ENCODE data around the gene XYLT1. TPM values are rescaled to one million over a fixed set of nuclear protein-coding genes. Genes with fewer than 3 reads are reported as not detected.

Gene XYLT1
- total RNA-seq, 1 donor from 2014 or later: 59.1 TPM

GRCh38 chr16:17211797-17212196 lies 259.0 kb downstream of the XYLT1 start:
- DNase-seq (ENCODE audit: low spot score): no peak

DNA sequence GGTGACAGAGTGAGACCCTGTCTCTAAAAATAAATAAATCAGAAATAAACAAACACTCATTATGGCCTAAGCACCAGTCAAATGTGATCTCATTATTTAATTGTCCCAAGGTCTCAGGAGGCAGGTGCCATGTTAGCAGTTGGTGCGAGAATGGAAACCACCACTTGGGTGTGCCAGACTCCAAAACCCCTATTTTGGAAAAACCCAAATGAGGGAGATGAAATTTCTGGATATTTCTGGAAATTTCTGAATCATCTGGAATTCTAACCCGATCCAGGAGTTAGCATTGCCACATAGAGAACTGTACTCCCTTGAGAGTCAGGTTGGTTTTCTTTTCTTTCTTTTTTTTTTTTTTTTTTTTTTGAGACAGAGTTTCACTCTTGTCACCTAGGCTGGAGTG lies 264.0 kb downstream of the XYLT1 start:
- DNase-seq (ENCODE audit: low spot score): no peak

DNA sequence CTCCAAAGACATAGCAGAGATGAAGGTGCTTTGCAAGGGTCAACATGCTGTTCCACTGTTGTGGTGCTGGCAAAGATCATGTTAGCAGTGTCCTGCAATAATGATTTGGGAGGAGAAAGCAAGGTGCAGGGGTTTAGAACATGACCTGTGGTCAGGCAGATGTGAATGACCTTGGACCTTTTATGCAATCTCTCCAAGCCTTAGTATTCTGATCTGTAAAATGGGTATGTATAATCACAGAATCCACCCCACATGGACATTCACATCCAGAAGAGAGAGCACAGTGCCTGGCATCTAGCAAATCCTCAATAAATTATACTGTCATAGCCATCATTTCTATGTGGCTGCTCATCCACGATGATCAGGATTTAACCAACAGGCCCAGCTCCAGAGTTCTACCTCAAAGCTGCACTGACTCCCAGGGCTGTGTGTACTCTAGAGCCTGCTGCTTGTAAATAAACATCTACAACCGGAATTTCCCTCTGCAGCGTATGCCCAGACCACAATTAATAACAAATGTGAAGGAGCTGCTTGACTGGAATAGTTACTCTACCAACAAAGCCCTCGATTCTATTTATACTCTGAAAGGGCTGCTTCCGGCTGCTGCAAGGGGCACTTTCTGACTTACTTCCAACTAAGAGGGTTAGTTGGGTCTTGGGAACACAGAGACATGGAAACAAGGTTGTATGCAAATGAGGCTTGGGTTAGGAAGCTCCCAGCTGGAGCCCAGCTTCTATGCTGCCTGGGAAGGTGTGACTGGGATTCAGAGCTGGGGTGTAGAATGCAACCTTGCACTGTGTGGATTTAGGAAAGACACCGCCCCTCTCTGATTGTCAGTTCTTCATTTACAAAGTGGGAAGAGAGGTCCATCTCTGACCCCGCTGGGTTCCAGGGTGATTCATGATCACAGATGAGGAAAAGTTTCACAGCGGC lies 265.2 kb downstream of the XYLT1 start:
- no peak for DNase-seq (ENCODE audit: low spot score)

- no peak for DNase-seq (ENCODE audit: low spot score)
These were observed 266.1 kb downstream of the XYLT1 start for GRCh38 chr16:17204644-17205043.

GRCh38 chr16:17204206-17204605 lies 266.6 kb downstream of the XYLT1 start:
- no peak for DNase-seq (ENCODE audit: low spot score)

- DNase-seq (ENCODE audit: low spot score): no peak
These were observed 267.3 kb downstream of the XYLT1 start for GRCh38 chr16:17203424-17203823.

DNA sequence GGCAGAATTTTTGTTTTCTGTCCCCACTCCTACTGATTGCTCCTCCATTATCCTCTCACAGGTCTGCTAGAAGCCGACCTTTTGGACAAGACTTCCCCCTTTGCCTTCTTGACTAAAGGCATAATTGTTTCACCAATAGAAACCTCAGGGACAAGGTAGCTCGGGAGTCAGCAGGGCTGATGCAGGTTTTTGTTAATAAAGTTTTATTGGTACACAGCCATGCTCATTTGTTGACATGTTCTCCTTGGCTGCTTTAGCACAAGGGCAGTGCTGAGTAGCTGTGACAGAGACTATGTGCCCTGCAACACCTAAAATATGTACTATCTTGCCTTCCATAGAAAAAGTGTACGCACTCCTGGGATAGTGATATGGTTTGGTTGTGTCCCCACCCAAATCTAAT lies 271.6 kb downstream of the XYLT1 start:
- DNase-seq (ENCODE audit: low spot score): no peak

DNA sequence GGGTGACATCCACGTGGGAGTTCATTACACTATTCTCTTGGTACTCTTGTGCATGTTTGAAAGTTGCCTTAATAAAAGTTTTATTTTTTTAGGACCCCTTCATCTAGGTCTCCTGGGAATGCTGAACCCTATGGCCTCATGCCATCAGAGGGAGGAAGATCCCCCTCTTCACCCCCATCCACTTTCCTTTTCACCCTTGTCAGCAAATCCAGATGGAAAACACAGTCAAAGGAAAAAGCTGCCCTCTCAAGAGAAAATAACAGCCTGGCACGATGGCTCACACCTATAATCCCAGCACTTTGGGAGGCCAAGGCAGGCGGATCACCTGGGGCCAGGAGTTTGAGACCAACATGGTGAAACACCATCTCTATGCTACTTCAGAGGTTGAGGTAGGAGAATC lies 274.2 kb downstream of the XYLT1 start:
- no peak for DNase-seq (ENCODE audit: low spot score)

- no peak for DNase-seq (ENCODE audit: low spot score)
These were observed 276.5 kb downstream of the XYLT1 start for GRCh38 chr16:17194190-17194780.

DNA sequence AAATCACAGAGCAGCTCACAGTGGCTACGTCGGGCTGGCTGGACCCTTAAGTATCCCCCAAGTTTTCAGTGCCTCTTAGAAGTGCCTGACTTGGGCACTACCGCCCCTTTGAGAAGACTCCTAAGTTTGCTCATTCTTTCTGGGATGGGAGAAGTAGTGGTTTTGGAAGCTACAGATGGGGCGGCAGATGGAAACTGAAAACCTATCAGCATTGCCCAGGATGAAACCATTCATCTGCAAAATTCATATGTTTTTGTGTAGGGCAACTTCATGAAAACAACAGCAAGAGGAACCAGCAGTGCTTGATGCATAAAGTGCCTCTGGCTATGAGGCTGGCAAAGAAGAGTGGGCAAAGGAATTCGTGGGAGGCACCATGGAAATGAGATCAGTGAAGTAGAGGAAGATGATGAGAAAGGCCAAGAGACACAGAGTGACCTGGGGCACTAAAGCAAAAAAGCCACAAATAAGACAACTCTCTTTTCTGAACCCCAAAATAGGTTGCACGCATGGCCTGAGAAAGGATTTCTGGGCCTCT lies 277.1 kb downstream of the XYLT1 start:
- no peak for DNase-seq (ENCODE audit: low spot score)

DNA sequence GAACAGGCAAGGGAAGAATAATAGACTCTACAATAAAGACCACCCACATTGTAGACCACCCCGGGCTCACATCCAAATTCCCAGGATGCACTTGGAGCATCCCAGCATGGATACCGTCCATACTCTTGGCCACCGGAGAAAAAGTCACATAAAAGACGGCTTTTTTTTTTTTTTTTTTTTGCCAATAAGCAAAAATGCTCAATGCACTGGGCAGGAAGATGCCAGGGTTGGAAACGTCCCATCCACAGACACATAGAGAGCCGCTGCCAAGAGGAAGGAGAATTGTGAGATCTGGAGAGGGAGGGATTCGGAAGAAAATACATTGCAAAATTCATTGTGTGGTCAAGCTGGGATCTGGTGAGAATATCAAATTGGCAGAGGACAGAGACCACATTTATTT lies 286.7 kb downstream of the XYLT1 start:
- DNase-seq (ENCODE audit: low spot score): no peak

DNA sequence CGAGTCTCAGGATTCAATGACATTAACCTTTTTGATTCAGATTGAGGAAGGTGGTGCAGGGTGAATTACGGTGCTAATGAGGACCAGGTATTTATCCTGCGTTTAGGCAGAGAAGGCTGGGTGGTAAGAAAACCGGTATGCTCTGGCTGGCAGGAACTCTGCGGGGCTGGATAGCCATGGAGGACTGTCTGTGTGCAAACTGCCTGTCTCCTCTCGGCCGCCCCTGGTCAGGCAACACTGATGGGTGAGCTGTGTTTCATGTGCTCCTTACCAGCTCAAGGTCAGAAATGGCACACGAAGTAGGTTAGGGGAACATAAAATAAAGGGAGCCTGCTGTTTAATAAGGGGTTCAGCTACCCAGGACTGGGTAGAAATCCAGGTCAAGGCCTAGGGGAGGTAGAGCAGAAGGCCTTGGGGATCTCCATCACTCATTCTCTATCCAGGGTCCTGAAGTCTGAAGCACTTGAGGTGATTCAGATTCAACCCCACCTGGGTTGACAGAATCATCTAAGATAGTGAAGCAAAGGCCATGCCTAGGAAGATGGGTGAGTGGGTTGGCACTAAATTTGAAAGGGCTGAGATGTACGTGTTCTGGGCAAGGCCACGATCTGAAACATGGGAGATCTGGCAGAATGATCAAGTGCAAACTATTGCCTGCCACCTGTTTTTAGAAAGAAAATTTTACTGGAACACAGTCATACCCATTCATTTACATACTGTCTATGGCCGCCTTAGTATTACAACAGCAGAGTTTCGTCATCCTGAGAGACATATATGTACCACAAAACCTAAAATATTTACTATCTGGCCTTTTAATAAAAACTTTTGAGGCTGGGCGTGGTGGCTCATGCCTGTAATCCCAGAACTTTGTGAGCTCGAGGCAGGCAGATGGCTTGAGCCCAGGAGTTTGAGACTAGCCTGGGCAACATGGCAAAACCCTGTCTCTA lies 292.5 kb downstream of the XYLT1 start:
- no peak for DNase-seq (ENCODE audit: low spot score)

GRCh38 chr16:17177242-17177958 lies 293.4 kb downstream of the XYLT1 start:
- DNase-seq (ENCODE audit: low spot score): no peak

- no peak for DNase-seq (ENCODE audit: low spot score)
These were observed 294.6 kb downstream of the XYLT1 start for GRCh38 chr16:17176199-17176598.

- no peak for DNase-seq (ENCODE audit: low spot score)
These were observed 297.5 kb downstream of the XYLT1 start for GRCh38 chr16:17173281-17173680.

- no peak for DNase-seq (ENCODE audit: low spot score)
These were observed 299.3 kb downstream of the XYLT1 start for GRCh38 chr16:17171250-17172143.

DNA sequence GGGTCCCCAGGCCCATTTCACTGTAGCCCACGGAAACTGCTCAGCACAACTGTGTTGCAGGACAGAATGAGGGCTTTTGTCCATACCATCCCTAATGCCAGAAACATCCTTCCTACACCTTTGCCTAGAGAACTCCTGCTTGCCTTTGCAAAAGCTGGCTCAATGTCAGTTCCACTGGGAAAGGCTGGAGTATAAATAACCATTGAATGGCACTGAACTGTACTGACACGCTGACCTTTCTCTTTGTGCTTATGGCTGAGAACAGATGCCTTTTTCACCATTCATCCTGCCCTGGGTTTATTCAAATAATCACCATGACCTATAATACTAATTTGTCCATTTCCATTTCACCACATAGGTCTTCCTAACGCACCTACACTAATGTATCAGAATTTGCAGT lies 300.3 kb downstream of the XYLT1 start:
- no peak for DNase-seq (ENCODE audit: low spot score)

DNA sequence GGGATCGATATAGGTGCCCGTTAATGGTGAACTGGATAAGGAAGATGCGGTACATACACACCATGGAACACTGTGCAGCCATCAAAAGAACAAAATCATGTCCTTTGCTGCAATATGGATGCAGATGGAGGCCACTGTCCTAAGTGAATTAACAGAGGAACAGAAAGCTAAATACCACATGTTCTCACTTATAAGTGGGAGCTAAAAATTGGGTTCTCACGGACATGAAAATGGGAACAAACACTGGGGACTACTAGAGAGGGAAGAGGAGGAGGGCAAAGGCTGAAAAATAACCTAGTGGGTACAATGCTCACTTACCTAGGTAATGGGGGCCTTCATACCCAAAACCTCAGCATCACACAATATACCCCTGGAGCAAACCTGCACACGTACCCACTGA lies 302.6 kb downstream of the XYLT1 start:
- no peak for DNase-seq (ENCODE audit: low spot score)

DNA sequence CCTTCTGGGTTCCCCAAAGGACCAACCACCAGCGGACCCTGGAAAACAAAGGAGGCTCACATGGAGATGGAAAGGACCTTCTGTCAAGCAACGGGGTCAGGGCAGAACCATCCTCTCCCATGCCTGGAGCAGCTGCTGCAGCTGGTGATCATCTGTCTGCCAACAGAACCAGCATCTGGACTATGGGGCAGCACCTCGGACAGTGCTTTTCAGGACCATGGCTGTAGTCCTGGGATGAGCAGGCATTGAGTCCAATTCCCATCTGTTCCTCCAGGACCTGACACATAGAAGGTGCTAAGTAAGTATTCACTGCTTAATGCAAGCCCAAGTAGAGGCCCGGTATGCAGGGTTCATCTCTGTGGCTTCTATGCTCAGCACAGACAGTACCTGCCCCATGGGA lies 304.7 kb downstream of the XYLT1 start:
- DNase-seq (ENCODE audit: low spot score): no peak

- DNase-seq (ENCODE audit: low spot score): no peak
These were observed 308.2 kb downstream of the XYLT1 start for GRCh38 chr16:17162560-17162959.
